ENCODE results near the gene UNC45B. TPM values are rescaled to one million over a fixed set of nuclear protein-coding genes. Genes with fewer than 3 reads are reported as not detected.

Gene UNC45B
- total and polyA plus RNA-seq, 2 donors (not counting 1 experiment from before 2014, with no cell fraction given) = not detected

DNA sequence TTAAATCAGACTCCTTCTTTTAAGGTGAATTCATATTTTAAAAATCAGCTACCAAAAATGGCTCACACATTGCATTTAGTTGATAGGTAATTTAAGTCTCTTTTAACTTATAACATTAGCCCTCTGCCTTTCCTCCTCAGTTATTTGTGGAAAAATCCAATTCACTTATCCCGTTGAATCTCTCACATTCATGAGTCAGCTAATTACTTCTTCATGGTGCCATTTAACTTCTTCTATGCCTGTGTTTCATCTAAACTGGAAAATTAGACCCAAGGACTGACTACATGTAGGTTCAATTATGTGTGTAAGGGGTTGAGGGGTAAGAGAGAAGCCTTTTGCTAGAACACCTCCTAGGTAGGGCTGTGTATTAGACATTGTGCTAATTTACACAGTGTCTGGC lies 76.8 kb downstream of the UNC45B start:
- POLR2A ChIA-PET = interaction anchor here (1.0 kb wide), 1 partner anchor 11 kb away, joined by 3 read pairs; no protein-coding TSS in a partner anchor
- H3K27me3 ChIP-seq (replicated peaks in 1 of 4; ENCODE audit: control extremely low read depth in 1 of 4, control insufficient read depth in 3 of 4, insufficient read depth in 4 of 4, low read length in 3 of 4) = peaks cover 0 to 8% (median 6%) of the 10 kb centered on the region in 4 experiments
- no peak overlapping the region for H3K9ac ChIP-seq (ENCODE audit: low read length)
- no CpG with 5 or more reads among the region's 1 CpG for WGBS (ENCODE audit: insufficient coverage)
- no peak overlapping the region for H2AFZ ChIP-seq (ENCODE audit: insufficient read depth, low read depth, low read length, poor library complexity, severe bottlenecking)
- no peaks in the 10 kb centered on the region for H4K20me1 ChIP-seq (ENCODE audit: control insufficient read depth, insufficient read depth, low read length, poor library complexity, severe bottlenecking)
- H3K4me1 ChIP-seq (ENCODE audit: control insufficient read depth in 2 of 2, insufficient read depth in 2 of 2, low read length in 2 of 2) = no peaks in the 10 kb centered on the region
- peaks cover 0 to 15% (median 6%) of the 10 kb centered on the region in 3 donors for H3K9me3 ChIP-seq (ENCODE audit: control extremely low read depth in 1 of 3, control insufficient read depth in 2 of 3, insufficient read depth in 1 of 3, low read length in 2 of 3)
- intact Hi-C loops (cut with micrococcal nuclease) = no loop called here
- CTCF ChIA-PET = no interaction called here
- no peak for DNase-seq
- no peak overlapping the region for H3K27ac Mint-ChIP-seq
- TF ChIP-seq, protein P1, sequence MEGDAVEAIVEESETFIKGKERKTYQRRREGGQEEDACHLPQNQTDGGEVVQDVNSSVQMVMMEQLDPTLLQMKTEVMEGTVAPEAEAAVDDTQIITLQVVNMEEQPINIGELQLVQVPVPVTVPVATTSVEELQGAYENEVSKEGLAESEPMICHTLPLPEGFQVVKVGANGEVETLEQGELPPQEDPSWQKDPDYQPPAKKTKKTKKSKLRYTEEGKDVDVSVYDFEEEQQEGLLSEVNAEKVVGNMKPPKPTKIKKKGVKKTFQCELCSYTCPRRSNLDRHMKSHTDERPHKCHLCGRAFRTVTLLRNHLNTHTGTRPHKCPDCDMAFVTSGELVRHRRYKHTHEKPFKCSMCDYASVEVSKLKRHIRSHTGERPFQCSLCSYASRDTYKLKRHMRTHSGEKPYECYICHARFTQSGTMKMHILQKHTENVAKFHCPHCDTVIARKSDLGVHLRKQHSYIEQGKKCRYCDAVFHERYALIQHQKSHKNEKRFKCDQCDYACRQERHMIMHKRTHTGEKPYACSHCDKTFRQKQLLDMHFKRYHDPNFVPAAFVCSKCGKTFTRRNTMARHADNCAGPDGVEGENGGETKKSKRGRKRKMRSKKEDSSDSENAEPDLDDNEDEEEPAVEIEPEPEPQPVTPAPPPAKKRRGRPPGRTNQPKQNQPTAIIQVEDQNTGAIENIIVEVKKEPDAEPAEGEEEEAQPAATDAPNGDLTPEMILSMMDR (IDR thresholded peaks at IDR 0.05) = no peak
- TF ChIP-seq EZH2 (IDR thresholded peaks at IDR 0.05; ENCODE audit: borderline replicate concordance, insufficient read depth, low read depth, low read length, poor library complexity, severe bottlenecking) = no peak
- H3K4me2 ChIP-seq (replicated peaks; ENCODE audit: low read depth, low read length, poor library complexity, severe bottlenecking) = no peak overlapping the region
- no peak overlapping the region for H3K27ac ChIP-seq (ENCODE audit: low read length in 2 of 2)
- ATAC-seq (ENCODE audit: low read depth) = no peak
- peaks cover 24% of the 10 kb centered on the region for H3K27me3 Mint-ChIP-seq
- no peaks in the 10 kb centered on the region for H3K79me2 ChIP-seq (ENCODE audit: control insufficient read depth, insufficient read depth, low read length)
- H3K36me3 ChIP-seq (replicated peaks in 1 of 2; ENCODE audit: control extremely low read depth in 1 of 2, control insufficient read depth in 1 of 2, extremely low read depth in 1 of 2, insufficient read depth in 2 of 2, low read length in 1 of 2) = no peaks in the 10 kb centered on the region
- no peaks in the 10 kb centered on the region for H3K4me1 Mint-ChIP-seq
- H3K4me3 ChIP-seq (ENCODE audit: control extremely low read depth in 1 of 5, extremely low read depth in 1 of 5, insufficient read depth in 1 of 5, low read depth in 2 of 5, low read length in 4 of 5) = no peak overlapping the region
- no peaks in the 10 kb centered on the region for H3K9me3 Mint-ChIP-seq (ENCODE audit: insufficient read depth)
- H3K4me3 Mint-ChIP-seq = no peak overlapping the region

DNA sequence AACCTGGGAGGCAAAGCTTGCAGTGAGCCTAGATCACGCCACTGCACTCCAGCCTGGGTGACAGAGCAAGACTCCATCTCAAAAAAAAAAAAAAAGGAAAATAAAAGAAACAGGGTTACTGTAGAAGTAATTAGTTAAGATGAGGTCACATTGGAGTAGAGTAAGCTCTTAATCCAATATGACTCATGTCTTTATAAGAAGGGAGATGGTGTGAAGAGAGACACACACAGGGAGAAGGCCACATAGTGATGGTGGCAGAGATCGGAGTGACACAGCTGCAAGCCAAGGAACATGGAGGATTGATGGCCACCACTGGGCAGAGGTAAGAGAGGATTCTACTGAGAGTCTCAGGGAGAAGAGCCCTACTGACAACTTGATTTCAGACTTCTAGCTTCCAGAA lies 79.9 kb downstream of the UNC45B start:
- Histone ChIP-seq H3K27ac (ENCODE audit: low read length in 2 of 2) (no peak overlapping the region), H3K4me1 (ENCODE audit: control insufficient read depth in 2 of 2, insufficient read depth in 2 of 2, low read length in 2 of 2) (no peaks in the 10 kb centered on the region), H2AFZ (ENCODE audit: insufficient read depth, low read depth, low read length, poor library complexity, severe bottlenecking) (no peak overlapping the region), H3K9ac (ENCODE audit: low read length) (no peak overlapping the region), H3K4me2 (replicated peaks; ENCODE audit: low read depth, low read length, poor library complexity, severe bottlenecking) (no peak overlapping the region), H3K36me3 (replicated peaks in 1 of 2; ENCODE audit: control extremely low read depth in 1 of 2, control insufficient read depth in 1 of 2, extremely low read depth in 1 of 2, insufficient read depth in 2 of 2, low read length in 1 of 2) (no peaks in the 10 kb centered on the region), H3K27me3 (replicated peaks in 1 of 4; ENCODE audit: control extremely low read depth in 1 of 4, control insufficient read depth in 3 of 4, insufficient read depth in 4 of 4, low read length in 3 of 4) (peaks cover 0 to 9% (median 5%) of the 10 kb centered on the region in 4 experiments), H3K79me2 (ENCODE audit: control insufficient read depth, insufficient read depth, low read length) (no peaks in the 10 kb centered on the region), H3K4me3 (ENCODE audit: control extremely low read depth in 1 of 5, extremely low read depth in 1 of 5, insufficient read depth in 1 of 5, low read depth in 2 of 5, low read length in 4 of 5) (no peak overlapping the region), H3K9me3 (ENCODE audit: control extremely low read depth in 1 of 3, control insufficient read depth in 2 of 3, insufficient read depth in 1 of 3, low read length in 2 of 3) (peaks cover 0 to 9% (median 3%) of the 10 kb centered on the region in 3 donors), H4K20me1 (ENCODE audit: control insufficient read depth, insufficient read depth, low read length, poor library complexity, severe bottlenecking) (no peaks in the 10 kb centered on the region)
- intact Hi-C loops (cut with micrococcal nuclease) = no loop called here
- Mint-ChIP-seq H3K9me3 (ENCODE audit: insufficient read depth) (no peaks in the 10 kb centered on the region), H3K27ac (no peak overlapping the region), H3K4me1 (no peaks in the 10 kb centered on the region), H3K4me3 (no peak overlapping the region), H3K27me3 (peaks cover 45% of the 10 kb centered on the region)
- TF ChIP-seq, protein P1 (IDR thresholded peaks at IDR 0.05) = no peak
- no peak for TF ChIP-seq EZH2 (IDR thresholded peaks at IDR 0.05; ENCODE audit: borderline replicate concordance, insufficient read depth, low read depth, low read length, poor library complexity, severe bottlenecking)
- ChIA-PET POLR2A (interaction anchor here (0.7 kb wide), 1 partner anchor 29 kb away, joined by 3 read pairs; no protein-coding TSS in a partner anchor), CTCF (no interaction called here)
- ATAC-seq (ENCODE audit: low read depth) (no peak), DNase-seq (no peak)
- 86% methylated on average over 1 of the region's 2 CpGs for WGBS (ENCODE audit: insufficient coverage)

Data from B cell (primary cell).